ENCODE data around the gene CANT1. TPM values are rescaled to one million over a fixed set of nuclear protein-coding genes. Genes with fewer than 3 reads are reported as not detected.

The CANT1 gene
- total RNA-seq, 1 experiment from 2014 or later, result 97.1 TPM

DNA sequence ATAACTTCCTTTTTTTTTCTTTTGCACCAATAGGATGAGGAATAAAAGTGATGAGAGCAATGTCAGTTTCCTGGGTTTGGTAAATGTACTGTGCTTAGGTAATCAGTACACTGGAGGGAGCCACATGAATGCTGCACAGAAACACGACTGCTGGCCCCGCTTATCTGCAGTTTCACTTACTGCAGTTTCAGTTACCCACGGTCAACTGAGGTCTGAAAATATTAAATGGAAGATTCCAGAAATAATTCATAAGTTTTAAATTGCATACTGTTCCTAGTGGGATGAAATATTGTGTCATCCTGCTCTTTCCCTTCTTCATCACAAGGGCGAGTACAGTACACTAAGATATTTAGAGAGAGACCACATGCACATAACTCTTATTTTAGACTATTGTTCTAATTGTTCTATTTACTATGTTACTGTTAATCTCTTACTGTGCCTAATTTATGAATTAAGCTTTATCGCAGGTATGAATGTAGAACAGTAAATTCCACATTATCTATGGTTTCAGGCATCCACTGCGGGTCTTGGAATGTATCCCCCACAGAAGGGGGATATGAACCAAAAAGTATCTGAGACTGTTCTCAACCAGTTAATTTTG lies 23.4 kb downstream of the CANT1 start:
- Histone ChIP-seq H3K9me2 (ENCODE audit: insufficient read depth) (no peaks in the 10 kb centered on the region), H4K20me1 (ENCODE audit: insufficient read depth) (no peaks in the 10 kb centered on the region), H3K27me3 (ENCODE audit: insufficient read depth, low read length) (no peaks in the 10 kb centered on the region), H2AFZ (ENCODE audit: low read depth, low read length, poor library complexity, severe bottlenecking) (no peak overlapping the region), H3K4me3 (replicated peaks in 1 of 2; ENCODE audit: low read depth in 1 of 2, low read length in 2 of 2) (peak overlapping the region in 1 of 2 experiments; percentile 28; a peak in 3 of 4 replicates), H3K4me2 (ENCODE audit: low read length) (peak overlapping the region; percentile 58), H3K79me2 (ENCODE audit: insufficient read depth, low read length) (no peaks in the 10 kb centered on the region), H3K27ac (ENCODE audit: low read depth, low read length) (peak overlapping the region; percentile 34), H3K9me3 (ENCODE audit: control insufficient read depth in 1 of 2, insufficient read depth in 1 of 2, low read depth in 1 of 2, low read length in 2 of 2) (no peaks in the 10 kb centered on the region), H3K9ac (ENCODE audit: low read length) (peak overlapping the region; percentile 20), H3K4me1 (ENCODE audit: control insufficient read depth in 1 of 2, insufficient read depth in 2 of 2, low read length in 2 of 2) (peaks cover 15 to 28% of the 10 kb centered on the region in 2 experiments), H3K36me3 (ENCODE audit: control insufficient read depth in 1 of 2, insufficient read depth in 2 of 2, low read length in 2 of 2) (peaks cover 7 to 9% of the 10 kb centered on the region in 2 experiments; a peak in 3 of 4 replicates)
- RAD21 ChIA-PET (ENCODE audit: low non-redundant PET in 1 of 2, low total read pairs in 2 of 2, uncharacterized antibody in 2 of 2, unreplicated experiment in 2 of 2), result no interaction called here
- no TSS peak for BruUV-seq (replicated peaks)
- peak; percentile 52 for ATAC-seq
- intact Hi-C loops (cut with micrococcal nuclease), result no loop called here
- POLR2A ChIA-PET, result interaction anchor here (0.8 kb wide), 1 partner anchor 25 kb away, joined by 3 read pairs; no protein-coding TSS in a partner anchor
- CTCF ChIA-PET, result interaction anchor here (1.0 kb wide), 1 partner anchor 406 kb away, joined by 3 read pairs; no protein-coding TSS in a partner anchor
- TF ChIP-seq, protein P1, sequence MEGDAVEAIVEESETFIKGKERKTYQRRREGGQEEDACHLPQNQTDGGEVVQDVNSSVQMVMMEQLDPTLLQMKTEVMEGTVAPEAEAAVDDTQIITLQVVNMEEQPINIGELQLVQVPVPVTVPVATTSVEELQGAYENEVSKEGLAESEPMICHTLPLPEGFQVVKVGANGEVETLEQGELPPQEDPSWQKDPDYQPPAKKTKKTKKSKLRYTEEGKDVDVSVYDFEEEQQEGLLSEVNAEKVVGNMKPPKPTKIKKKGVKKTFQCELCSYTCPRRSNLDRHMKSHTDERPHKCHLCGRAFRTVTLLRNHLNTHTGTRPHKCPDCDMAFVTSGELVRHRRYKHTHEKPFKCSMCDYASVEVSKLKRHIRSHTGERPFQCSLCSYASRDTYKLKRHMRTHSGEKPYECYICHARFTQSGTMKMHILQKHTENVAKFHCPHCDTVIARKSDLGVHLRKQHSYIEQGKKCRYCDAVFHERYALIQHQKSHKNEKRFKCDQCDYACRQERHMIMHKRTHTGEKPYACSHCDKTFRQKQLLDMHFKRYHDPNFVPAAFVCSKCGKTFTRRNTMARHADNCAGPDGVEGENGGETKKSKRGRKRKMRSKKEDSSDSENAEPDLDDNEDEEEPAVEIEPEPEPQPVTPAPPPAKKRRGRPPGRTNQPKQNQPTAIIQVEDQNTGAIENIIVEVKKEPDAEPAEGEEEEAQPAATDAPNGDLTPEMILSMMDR (IDR thresholded peaks at IDR 0.05 in 2 of 3, conservative IDR thresholded peaks at IDR 0.05 in 1 of 3; ENCODE audit: borderline replicate concordance in 1 of 3, insufficient read depth in 1 of 3, low read depth in 2 of 3, low read length in 2 of 3), result peak in 1 of 3 experiments; percentile 32; a peak in 2 of 6 replicates
- no peak for TF ChIP-seq JUND (IDR thresholded peaks at IDR 0.05)
- no peak for DNase-seq (ENCODE audit: low read depth, low spot score)

DNA sequence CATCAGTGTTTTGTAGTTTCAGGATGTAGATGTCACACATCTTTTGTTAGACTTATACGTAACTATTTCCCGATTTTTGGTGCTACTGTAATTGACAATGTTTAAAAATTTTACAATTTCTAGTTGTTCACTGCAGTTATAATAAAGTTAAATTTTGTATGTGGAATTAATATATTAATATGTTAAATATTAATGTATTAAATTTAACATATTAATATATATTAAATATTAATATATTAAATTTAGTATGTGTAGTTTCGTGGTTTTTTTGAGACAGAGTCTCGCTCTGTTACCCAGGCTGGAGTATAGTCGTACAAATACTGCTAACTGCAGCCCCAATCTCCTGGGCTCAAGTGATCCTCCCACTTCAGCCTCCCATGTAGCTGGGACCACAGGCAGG lies 24.2 kb downstream of the CANT1 start:
- POLR2A ChIA-PET, result interaction anchor here (0.8 kb wide), 1 partner anchor 26 kb away, joined by 3 read pairs; no protein-coding TSS in a partner anchor
- DNase-seq (ENCODE audit: low read depth, low spot score), result no peak
- peaks cover 17 to 30% of the 10 kb centered on the region in 2 experiments for H3K4me1 ChIP-seq (ENCODE audit: control insufficient read depth in 1 of 2, insufficient read depth in 2 of 2, low read length in 2 of 2)
- no peak overlapping the region for H3K27ac ChIP-seq (ENCODE audit: low read depth, low read length)
- RAD21 ChIA-PET (ENCODE audit: low non-redundant PET in 1 of 2, low total read pairs in 2 of 2, uncharacterized antibody in 2 of 2, unreplicated experiment in 2 of 2), result no interaction called here
- intact Hi-C loops (cut with micrococcal nuclease), result no loop called here
- no peak for ATAC-seq
- no peak overlapping the region for H2AFZ ChIP-seq (ENCODE audit: low read depth, low read length, poor library complexity, severe bottlenecking)
- TF ChIP-seq EZH2phosphoT487 (IDR thresholded peaks at IDR 0.05; ENCODE audit: borderline replicate concordance) (no peak), TCF7L2 (IDR thresholded peaks at IDR 0.05; ENCODE audit: borderline replicate concordance, extremely low read depth, insufficient read depth, insufficient read length) (no peak), MAX (IDR thresholded peaks at IDR 0.05) (no peak), JUND (IDR thresholded peaks at IDR 0.05) (no peak), EGR1 (IDR thresholded peaks at IDR 0.05; ENCODE audit: low read depth) (no peak), RAD21 (IDR thresholded peaks at IDR 0.05; ENCODE audit: low read depth) (no peak), CEBPB (IDR thresholded peaks at IDR 0.05; ENCODE audit: low read depth) (no peak), REST (IDR thresholded peaks at IDR 0.05; ENCODE audit: low read depth) (no peak), SIN3A (IDR thresholded peaks at IDR 0.05; ENCODE audit: low read depth) (no peak), FOSL1 (IDR thresholded peaks at IDR 0.05; ENCODE audit: low read depth) (no peak), SP1 (IDR thresholded peaks at IDR 0.05; ENCODE audit: low read depth) (no peak), CBX3 (IDR thresholded peaks at IDR 0.05; ENCODE audit: low read depth) (no peak), EZH2 (IDR thresholded peaks at IDR 0.05) (no peak)
- TF ChIP-seq, protein P2, sequence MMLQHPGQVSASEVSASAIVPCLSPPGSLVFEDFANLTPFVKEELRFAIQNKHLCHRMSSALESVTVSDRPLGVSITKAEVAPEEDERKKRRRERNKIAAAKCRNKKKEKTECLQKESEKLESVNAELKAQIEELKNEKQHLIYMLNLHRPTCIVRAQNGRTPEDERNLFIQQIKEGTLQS (IDR thresholded peaks at IDR 0.05), result no peak
- no peak overlapping the region for H3K9ac ChIP-seq (ENCODE audit: low read length)
- H3K9me3 ChIP-seq (ENCODE audit: control insufficient read depth in 1 of 2, insufficient read depth in 1 of 2, low read depth in 1 of 2, low read length in 2 of 2), result no peaks in the 10 kb centered on the region
- peaks cover under 1 to 4% of the 10 kb centered on the region in 2 experiments; a peak in 2 of 4 replicates for H3K36me3 ChIP-seq (ENCODE audit: control insufficient read depth in 1 of 2, insufficient read depth in 2 of 2, low read length in 2 of 2)
- H3K9me2 ChIP-seq (ENCODE audit: insufficient read depth), result no peaks in the 10 kb centered on the region
- H3K27me3 ChIP-seq (ENCODE audit: insufficient read depth, low read length), result no peaks in the 10 kb centered on the region
- no peaks in the 10 kb centered on the region for H4K20me1 ChIP-seq (ENCODE audit: insufficient read depth)
- BruUV-seq (replicated peaks), result no TSS peak
- H3K4me3 ChIP-seq (replicated peaks in 1 of 2; ENCODE audit: low read depth in 1 of 2, low read length in 2 of 2), result no peak overlapping the region
- CTCF ChIA-PET, result no interaction called here
- no peak overlapping the region for H3K4me2 ChIP-seq (ENCODE audit: low read length)
- no peaks in the 10 kb centered on the region for H3K79me2 ChIP-seq (ENCODE audit: insufficient read depth, low read length)

Measured in HCT116 (cell line).